ENCODE data around the gene SLC25A44. TPM values are rescaled to one million over a fixed set of nuclear protein-coding genes. Genes with fewer than 3 reads are reported as not detected.

SLC25A44 gene
- total and polyA plus RNA-seq, 2 donors (not counting 1 experiment from before 2014, with no cell fraction given), result 14.9 to 27.2 TPM

DNA sequence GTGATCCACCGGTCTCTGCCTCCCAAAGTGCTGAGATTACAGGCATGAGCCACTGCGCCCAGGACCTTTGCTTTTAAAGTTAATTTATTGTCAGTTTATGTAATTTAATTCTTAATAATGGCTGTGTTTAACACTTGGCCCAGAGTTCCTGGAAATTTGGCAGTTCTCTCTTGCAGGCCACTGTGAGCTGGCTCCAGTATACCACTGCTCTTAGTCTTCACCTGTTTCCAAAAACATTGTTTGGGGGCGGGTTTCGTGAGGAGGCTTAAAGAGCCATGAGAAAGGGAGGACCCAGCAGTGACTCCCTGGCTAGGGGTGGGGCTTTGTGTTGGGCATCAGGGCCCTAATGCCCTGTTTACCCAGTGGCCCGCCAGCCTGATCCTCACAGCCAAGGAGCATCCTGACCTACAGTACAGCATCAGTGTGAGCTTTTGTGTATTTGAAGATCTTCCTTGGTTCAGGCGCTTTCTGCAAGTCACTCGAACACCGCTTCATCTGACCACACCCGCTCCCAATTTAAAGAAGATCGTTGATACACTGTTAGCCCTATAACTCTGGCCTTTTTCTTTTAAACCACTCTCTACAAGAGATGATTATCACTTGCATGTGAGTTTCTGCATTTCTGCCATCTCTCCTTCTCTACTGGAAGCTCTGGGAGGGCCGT, 36.0 kb downstream of the SLC25A44 start:
- Histone ChIP-seq H4K20me1 (ENCODE audit: control insufficient read depth, insufficient read depth, low read length, poor library complexity, severe bottlenecking) (peaks cover 6% of the 10 kb centered on the region), H3K4me1 (ENCODE audit: control insufficient read depth in 2 of 2, insufficient read depth in 2 of 2, low read length in 2 of 2) (no peaks in the 10 kb centered on the region), H3K4me3 (ENCODE audit: control extremely low read depth in 1 of 5, extremely low read depth in 1 of 5, insufficient read depth in 1 of 5, low read depth in 2 of 5, low read length in 4 of 5) (no peak overlapping the region), H3K27ac (ENCODE audit: low read length in 2 of 2) (no peak overlapping the region), H3K9me3 (ENCODE audit: control extremely low read depth in 1 of 3, control insufficient read depth in 2 of 3, insufficient read depth in 1 of 3, low read length in 2 of 3) (no peaks in the 10 kb centered on the region), H3K4me2 (replicated peaks; ENCODE audit: low read depth, low read length, poor library complexity, severe bottlenecking) (no peak overlapping the region), H3K36me3 (replicated peaks in 1 of 2; ENCODE audit: control extremely low read depth in 1 of 2, control insufficient read depth in 1 of 2, extremely low read depth in 1 of 2, insufficient read depth in 2 of 2, low read length in 1 of 2) (peaks cover 6 to 31% of the 10 kb centered on the region in 2 experiments), H2AFZ (ENCODE audit: insufficient read depth, low read depth, low read length, poor library complexity, severe bottlenecking) (no peak overlapping the region), H3K27me3 (replicated peaks in 1 of 4; ENCODE audit: control extremely low read depth in 1 of 4, control insufficient read depth in 3 of 4, insufficient read depth in 4 of 4, low read length in 3 of 4) (no peaks in the 10 kb centered on the region), H3K79me2 (ENCODE audit: control insufficient read depth, insufficient read depth, low read length) (peaks cover 14% of the 10 kb centered on the region), H3K9ac (ENCODE audit: low read length) (no peak overlapping the region)
- WGBS (ENCODE audit: insufficient coverage), result 97% methylated on average over 10 of the region's 11 CpGs
- intact Hi-C loops (cut with micrococcal nuclease), result no loop called here
- ChIA-PET CTCF (interaction anchor here (0.6 to 14.5 kb wide), 2 partner anchors 32 to 84 kb away, joined by 3 to 381 read pairs; no protein-coding TSS in a partner anchor), POLR2A (no interaction called here)
- ATAC-seq (ENCODE audit: low read depth) (no peak), DNase-seq (no peak)
- Mint-ChIP-seq H3K4me1 (peaks cover 4% of the 10 kb centered on the region), H3K27ac (no peak overlapping the region), H3K9me3 (ENCODE audit: insufficient read depth) (no peaks in the 10 kb centered on the region), H3K4me3 (no peak overlapping the region), H3K27me3 (no peaks in the 10 kb centered on the region)
- TF ChIP-seq EZH2 (IDR thresholded peaks at IDR 0.05; ENCODE audit: borderline replicate concordance, insufficient read depth, low read depth, low read length, poor library complexity, severe bottlenecking), result no peak
- TF ChIP-seq, protein P1, sequence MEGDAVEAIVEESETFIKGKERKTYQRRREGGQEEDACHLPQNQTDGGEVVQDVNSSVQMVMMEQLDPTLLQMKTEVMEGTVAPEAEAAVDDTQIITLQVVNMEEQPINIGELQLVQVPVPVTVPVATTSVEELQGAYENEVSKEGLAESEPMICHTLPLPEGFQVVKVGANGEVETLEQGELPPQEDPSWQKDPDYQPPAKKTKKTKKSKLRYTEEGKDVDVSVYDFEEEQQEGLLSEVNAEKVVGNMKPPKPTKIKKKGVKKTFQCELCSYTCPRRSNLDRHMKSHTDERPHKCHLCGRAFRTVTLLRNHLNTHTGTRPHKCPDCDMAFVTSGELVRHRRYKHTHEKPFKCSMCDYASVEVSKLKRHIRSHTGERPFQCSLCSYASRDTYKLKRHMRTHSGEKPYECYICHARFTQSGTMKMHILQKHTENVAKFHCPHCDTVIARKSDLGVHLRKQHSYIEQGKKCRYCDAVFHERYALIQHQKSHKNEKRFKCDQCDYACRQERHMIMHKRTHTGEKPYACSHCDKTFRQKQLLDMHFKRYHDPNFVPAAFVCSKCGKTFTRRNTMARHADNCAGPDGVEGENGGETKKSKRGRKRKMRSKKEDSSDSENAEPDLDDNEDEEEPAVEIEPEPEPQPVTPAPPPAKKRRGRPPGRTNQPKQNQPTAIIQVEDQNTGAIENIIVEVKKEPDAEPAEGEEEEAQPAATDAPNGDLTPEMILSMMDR (IDR thresholded peaks at IDR 0.05), result no peak

DNA sequence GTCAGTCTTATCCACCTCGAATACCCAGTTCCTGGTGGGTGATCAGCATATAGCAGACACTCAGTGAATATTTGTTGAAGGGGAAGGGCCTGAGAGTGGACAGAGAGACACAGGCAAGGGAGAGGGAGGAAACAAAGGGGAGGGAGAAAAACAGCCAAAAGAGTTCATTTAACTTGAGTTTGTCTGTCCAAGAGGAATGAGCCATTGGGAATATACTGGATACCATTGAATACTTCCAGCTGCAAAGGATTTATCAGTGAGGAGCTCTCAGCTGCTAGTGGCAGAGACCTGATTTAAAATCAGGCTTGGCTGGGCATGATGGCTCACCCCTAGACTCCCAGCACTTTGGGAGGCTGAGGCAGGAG, 36.6 kb downstream of the SLC25A44 start:
- no peak for ATAC-seq (ENCODE audit: low read depth)
- Histone ChIP-seq H3K36me3 (replicated peaks in 1 of 2; ENCODE audit: control extremely low read depth in 1 of 2, control insufficient read depth in 1 of 2, extremely low read depth in 1 of 2, insufficient read depth in 2 of 2, low read length in 1 of 2) (peaks cover 6 to 32% of the 10 kb centered on the region in 2 experiments), H4K20me1 (ENCODE audit: control insufficient read depth, insufficient read depth, low read length, poor library complexity, severe bottlenecking) (peaks cover 6% of the 10 kb centered on the region), H3K9ac (ENCODE audit: low read length) (no peak overlapping the region), H3K9me3 (ENCODE audit: control extremely low read depth in 1 of 3, control insufficient read depth in 2 of 3, insufficient read depth in 1 of 3, low read length in 2 of 3) (no peaks in the 10 kb centered on the region), H3K27ac (ENCODE audit: low read length in 2 of 2) (no peak overlapping the region), H3K27me3 (replicated peaks in 1 of 4; ENCODE audit: control extremely low read depth in 1 of 4, control insufficient read depth in 3 of 4, insufficient read depth in 4 of 4, low read length in 3 of 4) (no peaks in the 10 kb centered on the region), H2AFZ (ENCODE audit: insufficient read depth, low read depth, low read length, poor library complexity, severe bottlenecking) (no peak overlapping the region), H3K79me2 (ENCODE audit: control insufficient read depth, insufficient read depth, low read length) (peaks cover 14% of the 10 kb centered on the region), H3K4me3 (ENCODE audit: control extremely low read depth in 1 of 5, extremely low read depth in 1 of 5, insufficient read depth in 1 of 5, low read depth in 2 of 5, low read length in 4 of 5) (no peak overlapping the region), H3K4me1 (ENCODE audit: control insufficient read depth in 2 of 2, insufficient read depth in 2 of 2, low read length in 2 of 2) (no peaks in the 10 kb centered on the region), H3K4me2 (replicated peaks; ENCODE audit: low read depth, low read length, poor library complexity, severe bottlenecking) (no peak overlapping the region)
- H3K27me3 Mint-ChIP-seq, result no peaks in the 10 kb centered on the region
- intact Hi-C loops (cut with micrococcal nuclease), result no loop called here
- ChIA-PET POLR2A (no interaction called here), CTCF (interaction anchor here (14.5 kb wide), 1 partner anchor 84 kb away, joined by 381 read pairs; no protein-coding TSS in a partner anchor)
- H3K4me1 Mint-ChIP-seq, result peaks cover 2% of the 10 kb centered on the region
- no peak overlapping the region for H3K4me3 Mint-ChIP-seq
- no peak for DNase-seq
- TF ChIP-seq EZH2 (IDR thresholded peaks at IDR 0.05; ENCODE audit: borderline replicate concordance, insufficient read depth, low read depth, low read length, poor library complexity, severe bottlenecking), result no peak
- TF ChIP-seq, protein P1 (IDR thresholded peaks at IDR 0.05), result no peak
- WGBS (ENCODE audit: insufficient coverage), result 100% methylated on average over 1 of the region's 1 CpG
- no peak overlapping the region for H3K27ac Mint-ChIP-seq
- no peaks in the 10 kb centered on the region for H3K9me3 Mint-ChIP-seq (ENCODE audit: insufficient read depth)
